NCI-H446 treated with DMSO at 0.1 percent for 48 hours (cell line): ENCODE data around the gene SUPV3L1.
A peak's percentile ranks its signal among the peaks of the same experiment; 100 is the strongest.
"Not testable (repeated sequence)": the region's sequence is repeated elsewhere in the genome, so short reads cannot be mapped to it uniquely, and the experiment has no call there.

ENCODE experiments used
- DNase-seq: peaks from one replicate; lab custom pipeline; 2025; lab: John Stamatoyannopoulos, UW

The SUPV3L1 gene

GRCh38 chr10:69179743-69180524 is at the start of gene SUPV3L1:
Gene SUPV3L1 (plus strand): TSS chr10:69180234. CDS start chr10:69180292, 58 bp downstream.
- DNase-seq: peak; percentile 85

- no peak for DNase-seq
These were observed 49.8 kb upstream of the SUPV3L1 start for GRCh38 chr10:69130251-69130650.

- DNase-seq: no peak
These were observed 40.1 kb upstream of the SUPV3L1 start for GRCh38 chr10:69139961-69140360.

- no peak for DNase-seq
These were observed 38.7 kb upstream of the SUPV3L1 start for GRCh38 chr10:69141304-69141703.

GRCh38 chr10:69142074-69142473 is 38.0 kb upstream of the SUPV3L1 start:
- not testable (repeated sequence) for DNase-seq

GRCh38 chr10:69142983-69143382 is 37.1 kb upstream of the SUPV3L1 start:
- DNase-seq: no peak

- no peak for DNase-seq
These were observed 34.7 kb upstream of the SUPV3L1 start for GRCh38 chr10:69145329-69145728.

- no peak for DNase-seq
These were observed 34.2 kb upstream of the SUPV3L1 start for GRCh38 chr10:69145864-69146263.

- DNase-seq: no peak
These were observed 33.3 kb upstream of the SUPV3L1 start for GRCh38 chr10:69146759-69147158.

- DNase-seq: no peak
These were observed 28.1 kb upstream of the SUPV3L1 start for GRCh38 chr10:69151984-69152383.

- DNase-seq: no peak
These were observed 26.8 kb upstream of the SUPV3L1 start for GRCh38 chr10:69153227-69153626.

- DNase-seq: no peak
These were observed 19.2 kb upstream of the SUPV3L1 start for GRCh38 chr10:69160809-69161241.

- DNase-seq: no peak
These were observed 11.5 kb upstream of the SUPV3L1 start for GRCh38 chr10:69168493-69168892.

- DNase-seq: no peak
These were observed 7.6 kb upstream of the SUPV3L1 start for GRCh38 chr10:69172241-69172982.

GRCh38 chr10:69175326-69175725 is 4.7 kb upstream of the SUPV3L1 start:
- not testable (repeated sequence) for DNase-seq

- DNase-seq: no peak
These were observed 3.2 kb upstream of the SUPV3L1 start for GRCh38 chr10:69176823-69177222.

- no peak for DNase-seq
These were observed 818 bp upstream of the SUPV3L1 start for GRCh38 chr10:69179089-69179742.

- no peak for DNase-seq
These were observed 631 bp downstream of the SUPV3L1 start for GRCh38 chr10:69180525-69181204.

- DNase-seq: no peak
These were observed 1.4 kb downstream of the SUPV3L1 start for GRCh38 chr10:69181433-69181832.

GRCh38 chr10:69182005-69182404 is 2.0 kb downstream of the SUPV3L1 start:
- DNase-seq: no peak

- no peak for DNase-seq
These were observed 6.5 kb downstream of the SUPV3L1 start for GRCh38 chr10:69186524-69186923.

- no peak for DNase-seq
These were observed 21.0 kb downstream of the SUPV3L1 start for GRCh38 chr10:69201045-69201444.
